ENCODE data around the gene CDYL2. TPM values are rescaled to one million over a fixed set of nuclear protein-coding genes. Genes with fewer than 3 reads are reported as not detected.

The CDYL2 gene
- polyA plus RNA-seq, 1 donor from 2014 or later: 2.6 TPM

- H4K20me1 ChIP-seq (ENCODE audit: insufficient read depth): no peaks in the 10 kb centered on the region
- no peaks in the 10 kb centered on the region for H3K27me3 ChIP-seq (ENCODE audit: insufficient read depth, low read depth, low read length)
- no peaks in the 10 kb centered on the region for H3K79me2 ChIP-seq (replicated peaks; ENCODE audit: insufficient read depth, low read length)
- no peak overlapping the region for H3K4me3 ChIP-seq (ENCODE audit: low read length)
- no peaks in the 10 kb centered on the region for H3K9me2 ChIP-seq (ENCODE audit: insufficient read depth, low read length)
- no peaks in the 10 kb centered on the region for H3K9me3 ChIP-seq (ENCODE audit: low read length)
- no peak overlapping the region for H3K27ac ChIP-seq (ENCODE audit: low read length)
- H3K4me2 ChIP-seq (ENCODE audit: low read length): no peak overlapping the region
- H3F3A ChIP-seq (ENCODE audit: insufficient read depth, low read length, poor library complexity, severe bottlenecking): no peaks in the 10 kb centered on the region
- TF ChIP-seq SMC3 (conservative IDR thresholded peaks at IDR 0.05; ENCODE audit: poor library complexity) (no peak), EP300 (conservative IDR thresholded peaks at IDR 0.05; ENCODE audit: poor library complexity, severe bottlenecking) (no peak), TAF1 (IDR thresholded peaks at IDR 0.05; ENCODE audit: low read depth) (no peak), POLR2AphosphoS5 (IDR thresholded peaks at IDR 0.05) (no peak), RAD21 (conservative IDR thresholded peaks at IDR 0.05) (no peak), REST (IDR thresholded peaks at IDR 0.05; ENCODE audit: borderline replicate concordance) (no peak), CTCF (IDR thresholded peaks at IDR 0.05; ENCODE audit: poor library complexity, severe bottlenecking) (no peak), EZH2 (IDR thresholded peaks at IDR 0.05; ENCODE audit: borderline replicate concordance, insufficient read depth, low read length, poor library complexity, severe bottlenecking) (no peak), MXI1 (conservative IDR thresholded peaks at IDR 0.05; ENCODE audit: poor library complexity, severe bottlenecking) (no peak)
- H2AFZ ChIP-seq (ENCODE audit: low read depth, low read length): no peak overlapping the region
- H3K36me3 ChIP-seq (ENCODE audit: insufficient read depth, low read length): no peaks in the 10 kb centered on the region
- H3K9ac ChIP-seq (ENCODE audit: low read length): no peak overlapping the region
These were observed 182.4 kb downstream of the CDYL2 start for GRCh38 chr16:80622007-80622406.

GRCh38 chr16:80620736-80621605 lies 183.4 kb downstream of the CDYL2 start:
- H3K27me3 ChIP-seq (ENCODE audit: insufficient read depth, low read depth, low read length): no peaks in the 10 kb centered on the region
- no peak overlapping the region for H3K27ac ChIP-seq (ENCODE audit: low read length)
- H2AFZ ChIP-seq (ENCODE audit: low read depth, low read length): no peak overlapping the region
- TF ChIP-seq TAF1 (IDR thresholded peaks at IDR 0.05; ENCODE audit: low read depth) (no peak), EP300 (conservative IDR thresholded peaks at IDR 0.05; ENCODE audit: poor library complexity, severe bottlenecking) (no peak), SMC3 (conservative IDR thresholded peaks at IDR 0.05; ENCODE audit: poor library complexity) (no peak), REST (IDR thresholded peaks at IDR 0.05; ENCODE audit: borderline replicate concordance) (no peak), MXI1 (conservative IDR thresholded peaks at IDR 0.05; ENCODE audit: poor library complexity, severe bottlenecking) (no peak)
- H3K9me2 ChIP-seq (ENCODE audit: insufficient read depth, low read length): no peaks in the 10 kb centered on the region
- no peaks in the 10 kb centered on the region for H3F3A ChIP-seq (ENCODE audit: insufficient read depth, low read length, poor library complexity, severe bottlenecking)
- no peak overlapping the region for H3K4me2 ChIP-seq (ENCODE audit: low read length)
- no peaks in the 10 kb centered on the region for H4K20me1 ChIP-seq (ENCODE audit: insufficient read depth)
- H3K9ac ChIP-seq (ENCODE audit: low read length): no peak overlapping the region
- H3K36me3 ChIP-seq (ENCODE audit: insufficient read depth, low read length): no peaks in the 10 kb centered on the region
- no peak overlapping the region for H3K4me3 ChIP-seq (ENCODE audit: low read length)
- H3K79me2 ChIP-seq (replicated peaks; ENCODE audit: insufficient read depth, low read length): no peaks in the 10 kb centered on the region
- no peaks in the 10 kb centered on the region for H3K9me3 ChIP-seq (ENCODE audit: low read length)
